Measurements from ENCODE around the gene ANGPTL2. TPM values are rescaled to one million over a fixed set of nuclear protein-coding genes. Genes with fewer than 3 reads are reported as not detected.

Gene ANGPTL2
- total and polyA plus RNA-seq, 2 experiments from 2014 or later = 18.0 to 25.6 TPM

GRCh38 chr9:127067603-127068220, 54.7 kb downstream of the ANGPTL2 start:
- DNase-seq (ENCODE audit: low spot score) = peak; percentile 51
- no peak overlapping the region for H2AFZ ChIP-seq
- H3K36me3 ChIP-seq (replicated peaks; ENCODE audit: insufficient read depth, low read depth) = no peaks in the 10 kb centered on the region
- peak overlapping the region; percentile 34 for H3K4me2 ChIP-seq
- no peaks in the 10 kb centered on the region for H3K9me3 ChIP-seq (ENCODE audit: low read depth)
- no peaks in the 10 kb centered on the region for H3K79me2 ChIP-seq
- H3K27me3 ChIP-seq = no peaks in the 10 kb centered on the region
- 74% methylated on average over 5 of the region's 5 CpGs for WGBS (ENCODE audit: low lambda C conversion rate, missing lambda C conversion rate)
- peak overlapping the region; percentile 91 for H3K27ac ChIP-seq
- H3K4me1 ChIP-seq (ENCODE audit: insufficient read depth) = peaks cover 25% of the 10 kb centered on the region
- TF ChIP-seq EZH2phosphoT487 (IDR thresholded peaks at IDR 0.05; ENCODE audit: low read depth, severe bottlenecking, unreplicated experiment) (no peak), EZH2 (IDR thresholded peaks at IDR 0.05; ENCODE audit: borderline replicate concordance) (no peak), CTCF (IDR thresholded peaks at IDR 0.05; ENCODE audit: poor library complexity) (no peak)
- H3K9me2 ChIP-seq (replicated peaks; ENCODE audit: insufficient read depth) = no peaks in the 10 kb centered on the region
- no peaks in the 10 kb centered on the region for H4K20me1 ChIP-seq (ENCODE audit: insufficient read depth, poor library complexity, severe bottlenecking)
- no peak overlapping the region for H3K4me3 ChIP-seq

- H3K36me3 ChIP-seq (replicated peaks; ENCODE audit: insufficient read depth, low read depth) = no peaks in the 10 kb centered on the region
- DNase-seq (ENCODE audit: low spot score) = peak; percentile 32
- no peaks in the 10 kb centered on the region for H3K9me3 ChIP-seq (ENCODE audit: low read depth)
- no peaks in the 10 kb centered on the region for H3K79me2 ChIP-seq
- no peaks in the 10 kb centered on the region for H3K27me3 ChIP-seq
- no peak overlapping the region for H2AFZ ChIP-seq
- 54% methylated on average over 2 of the region's 2 CpGs for WGBS (ENCODE audit: low lambda C conversion rate, missing lambda C conversion rate)
- H3K4me3 ChIP-seq = no peak overlapping the region
- H4K20me1 ChIP-seq (ENCODE audit: insufficient read depth, poor library complexity, severe bottlenecking) = no peaks in the 10 kb centered on the region
- peak overlapping the region; percentile 34 for H3K4me2 ChIP-seq
- peaks cover 25% of the 10 kb centered on the region for H3K4me1 ChIP-seq (ENCODE audit: insufficient read depth)
- H3K27ac ChIP-seq = peak overlapping the region; percentile 91
- no peak for TF ChIP-seq EZH2phosphoT487 (IDR thresholded peaks at IDR 0.05; ENCODE audit: low read depth, severe bottlenecking, unreplicated experiment)
- no peak for TF ChIP-seq CTCF (IDR thresholded peaks at IDR 0.05; ENCODE audit: poor library complexity)
- TF ChIP-seq EZH2 (IDR thresholded peaks at IDR 0.05; ENCODE audit: borderline replicate concordance) = no peak
- H3K9me2 ChIP-seq (replicated peaks; ENCODE audit: insufficient read depth) = no peaks in the 10 kb centered on the region
Observed at GRCh38 chr9:127066851-127067136, 55.6 kb downstream of the ANGPTL2 start.

- no peaks in the 10 kb centered on the region for H3K9me3 ChIP-seq (ENCODE audit: low read depth)
- no peaks in the 10 kb centered on the region for H3K9me2 ChIP-seq (replicated peaks; ENCODE audit: insufficient read depth)
- H3K79me2 ChIP-seq = no peaks in the 10 kb centered on the region
- no peak overlapping the region for H3K4me3 ChIP-seq
- peak overlapping the region; percentile 91 for H3K27ac ChIP-seq
- H3K27me3 ChIP-seq = no peaks in the 10 kb centered on the region
- no peak for TF ChIP-seq EZH2phosphoT487 (IDR thresholded peaks at IDR 0.05; ENCODE audit: low read depth, severe bottlenecking, unreplicated experiment)
- no peak for TF ChIP-seq CTCF (IDR thresholded peaks at IDR 0.05; ENCODE audit: poor library complexity)
- TF ChIP-seq EZH2 (IDR thresholded peaks at IDR 0.05; ENCODE audit: borderline replicate concordance) = no peak
- 81% methylated on average over 9 of the region's 9 CpGs for WGBS (ENCODE audit: low lambda C conversion rate, missing lambda C conversion rate)
- no peak overlapping the region for H3K4me2 ChIP-seq
- no peaks in the 10 kb centered on the region for H4K20me1 ChIP-seq (ENCODE audit: insufficient read depth, poor library complexity, severe bottlenecking)
- H3K36me3 ChIP-seq (replicated peaks; ENCODE audit: insufficient read depth, low read depth) = no peaks in the 10 kb centered on the region
- DNase-seq (ENCODE audit: low spot score) = no peak
- peaks cover 25% of the 10 kb centered on the region for H3K4me1 ChIP-seq (ENCODE audit: insufficient read depth)
- no peak overlapping the region for H2AFZ ChIP-seq
Observed at GRCh38 chr9:127066060-127066850, 56.2 kb downstream of the ANGPTL2 start.
